ENCODE results near the gene TMEM62. TPM values are rescaled to one million over a fixed set of nuclear protein-coding genes. Genes with fewer than 3 reads are reported as not detected.

TMEM62 gene
- total RNA-seq, 4 donors from 2014 or later, result 11.5 to 25.2 (median 22.9) TPM

- no peaks in the 10 kb centered on the region for H3K9me3 ChIP-seq
- WGBS, 2 donors (ENCODE audit: low coverage in 1 of 2), result 68 to 78% methylated on average over 3 of the region's 3 CpGs
- no peak overlapping the region for H3K4me3 ChIP-seq
- H3K27me3 ChIP-seq, result no peaks in the 10 kb centered on the region
- H3K4me1 ChIP-seq, result peaks cover 0 to 50% (median 12%) of the 10 kb centered on the region in 3 donors
- TF ChIP-seq POLR2AphosphoS5 (IDR thresholded peaks at IDR 0.05) (no peak), EP300 (IDR thresholded peaks at IDR 0.05) (no peak), POLR2A (IDR thresholded peaks at IDR 0.05) (no peak), CTCF (IDR thresholded peaks at IDR 0.05) (no peak)
- H3K27ac ChIP-seq, result peak overlapping the region in 1 of 4 donors; percentile 94
- H3K36me3 ChIP-seq, result peaks cover 0 to 31% of the 10 kb centered on the region in 2 donors
- no peak for ATAC-seq
These were observed 49.9 kb downstream of the TMEM62 start for GRCh38 chr15:43183270-43183669.

DNA sequence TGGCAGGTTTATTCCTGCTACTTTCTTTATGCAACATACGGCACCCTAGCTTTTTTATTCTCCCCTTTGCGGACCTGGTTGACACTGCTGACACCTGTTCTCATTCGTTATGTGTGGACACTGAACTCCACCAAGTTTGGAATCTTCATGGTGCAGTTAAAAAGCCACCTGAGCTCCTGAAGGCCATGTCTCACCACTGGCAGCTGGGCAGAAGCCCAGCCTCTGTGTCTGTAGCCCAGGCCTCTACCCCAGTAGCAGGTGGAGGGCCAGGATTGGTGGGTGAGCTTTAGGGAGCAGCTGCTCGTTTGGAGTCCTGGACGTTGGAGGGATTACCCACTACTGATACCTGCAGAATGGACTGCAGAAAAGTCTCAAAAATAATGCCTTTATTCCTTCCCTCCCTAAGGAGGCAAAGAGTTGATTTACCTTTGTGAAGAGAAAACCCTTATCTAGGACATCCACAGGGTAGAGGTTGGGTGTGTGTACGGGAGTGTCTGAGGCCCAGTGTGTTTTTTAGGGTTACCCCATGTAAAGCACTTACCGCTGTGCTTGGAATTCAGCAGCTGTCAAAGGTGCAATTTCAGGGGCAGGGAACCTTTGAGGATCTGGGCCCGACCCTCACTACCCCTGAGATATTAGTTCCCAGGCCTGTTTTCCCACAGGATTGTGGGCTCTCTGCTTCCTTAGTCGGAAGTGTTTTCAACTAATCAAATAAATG is 51.2 kb downstream of the TMEM62 start:
- Histone ChIP-seq H3K27ac (peak overlapping the region in 3 of 4 donors; percentile 92 to 94 (median 94)), H3K36me3 (peaks cover 0 to 30% of the 10 kb centered on the region in 2 donors), H3K9me3 (no peaks in the 10 kb centered on the region), H3K27me3 (no peaks in the 10 kb centered on the region), H3K4me3 (peak overlapping the region in 1 of 2 donors; percentile 90), H3K4me1 (peaks cover 0 to 59% (median 12%) of the 10 kb centered on the region in 3 donors)
- TF ChIP-seq POLR2A (IDR thresholded peaks at IDR 0.05) (no peak), POLR2AphosphoS5 (IDR thresholded peaks at IDR 0.05) (no peak), CTCF (IDR thresholded peaks at IDR 0.05) (no peak), EP300 (IDR thresholded peaks at IDR 0.05) (no peak)
- 65 to 81% methylated on average over 4 to 7 of the region's 9 CpGs for WGBS, 2 donors (ENCODE audit: low coverage in 1 of 2)
- ATAC-seq, result peak; percentile 2

DNA sequence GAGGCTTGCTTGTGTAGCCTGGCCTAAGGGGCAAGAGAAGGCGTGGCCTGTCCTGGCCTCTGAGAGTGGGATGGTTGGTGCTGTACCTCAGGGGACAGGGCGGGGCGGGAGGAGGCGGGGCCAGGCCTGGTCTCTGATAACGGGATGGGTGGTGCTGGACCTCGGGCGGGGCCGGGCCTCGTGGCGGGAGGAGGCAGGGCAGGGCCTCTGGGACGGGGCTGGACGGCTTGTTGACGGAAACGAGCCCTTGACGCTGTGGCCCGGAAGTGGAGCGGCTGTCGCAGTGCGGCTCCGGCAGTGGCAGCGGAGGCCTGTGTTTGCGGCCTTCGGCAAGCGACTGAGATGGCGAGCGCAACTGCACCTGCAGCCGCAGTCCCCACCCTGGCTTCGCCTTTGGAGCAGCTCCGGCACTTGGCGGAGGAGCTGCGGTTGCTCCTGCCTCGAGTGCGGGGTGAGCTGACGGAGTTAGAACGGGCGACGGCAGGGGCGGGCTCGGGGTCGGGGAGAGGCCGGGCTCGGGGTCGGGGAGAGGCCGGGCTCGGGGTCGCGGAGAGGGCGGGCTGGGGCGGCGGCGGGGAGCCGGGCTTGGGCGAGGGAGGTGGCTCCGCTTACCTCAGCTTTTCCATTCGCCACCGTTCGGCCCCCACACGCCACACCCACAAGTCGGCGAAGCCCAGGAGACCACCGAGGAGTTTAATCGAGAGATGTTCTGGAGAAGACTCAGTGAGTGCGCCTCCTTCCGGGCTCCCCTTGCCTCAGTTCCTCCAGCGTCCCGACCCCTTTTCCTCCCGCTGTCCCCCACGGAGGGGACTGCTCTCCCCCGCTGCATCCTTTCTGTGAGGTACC is 52.0 kb downstream of the TMEM62 start, which contains the start of gene CCNDBP1:
Gene CCNDBP1, plus strand, starts transcription at position 247 of the 846 bp plus-strand sequence. Its CDS starts 96 bp downstream, at position 343.
- WGBS, 2 donors (ENCODE audit: low coverage in 1 of 2), result 3% methylated on average over 7 of the region's 69 CpGs; no CpG with 5 or more reads in 1 of the 2 donors
- no peak for TF ChIP-seq EP300 (IDR thresholded peaks at IDR 0.05)
- peak; percentile 77 to 85 for TF ChIP-seq POLR2A (IDR thresholded peaks at IDR 0.05)
- TF ChIP-seq CTCF (IDR thresholded peaks at IDR 0.05), result peak in 3 of 4 experiments; percentile 18 to 57 (median 34)
- TF ChIP-seq POLR2AphosphoS5 (IDR thresholded peaks at IDR 0.05), result peak; percentile 90
- peaks cover 0 to 67% (median 12%) of the 10 kb centered on the region in 3 donors for H3K4me1 ChIP-seq

GRCh38 chr15:43186003-43186353 is 52.6 kb downstream of the TMEM62 start:
- peak overlapping the region; percentile 67 to 90 for H3K4me3 ChIP-seq
- no peaks in the 10 kb centered on the region for H3K27me3 ChIP-seq
- TF ChIP-seq CTCF (IDR thresholded peaks at IDR 0.05) (no peak), POLR2AphosphoS5 (IDR thresholded peaks at IDR 0.05) (no peak), POLR2A (IDR thresholded peaks at IDR 0.05) (no peak), EP300 (IDR thresholded peaks at IDR 0.05) (no peak)
- peaks cover 0 to 66% (median 12%) of the 10 kb centered on the region in 3 donors for H3K4me1 ChIP-seq
- peak overlapping the region; percentile 81 to 94 (median 93) for H3K27ac ChIP-seq
- ATAC-seq, result no peak
- H3K36me3 ChIP-seq, result peaks cover 4 to 35% of the 10 kb centered on the region in 2 donors
- H3K9me3 ChIP-seq, result no peaks in the 10 kb centered on the region
- 0 to 3% methylated on average over 4 to 6 of the region's 13 CpGs for WGBS, 2 donors (ENCODE audit: low coverage in 1 of 2)

More for the DNA sequence above, 52.0 kb downstream of the TMEM62 start, which contains the start of gene CCNDBP1:
- H3K4me3 ChIP-seq, result peak within 1 kb of the TSS; percentile 67 to 90
- H3K27me3 ChIP-seq, result no peaks in the 10 kb centered on the region
- H3K9me3 ChIP-seq, result no peaks in the 10 kb centered on the region
- peaks cover 0 to 30% of the 10 kb centered on the region in 2 donors for H3K36me3 ChIP-seq
- ATAC-seq, result peak; percentile 96
- H3K27ac ChIP-seq, result peak within 1 kb of the TSS; percentile 81 to 94 (median 93)
